Skeletal muscle satellite cell (primary cell): ENCODE results near the gene AFAP1.

ENCODE experiments used
- H3K27me3 ChIP-seq: 2 replicates; pipeline ENCODE4 v1.7.0; 2013; ENCODE audit warnings: low read length; ENCODE audit not compliant: control insufficient read depth, insufficient read depth
- H3K36me3 ChIP-seq: 2 replicates; pipeline ENCODE4 v1.7.0; 2013; ENCODE audit warnings: mild to moderate bottlenecking, control low read depth, low read length; ENCODE audit not compliant: insufficient read depth
- H3K4me1 ChIP-seq: 2 replicates; pipeline ENCODE4 v1.7.0; 2013; ENCODE audit warnings: low read length; ENCODE audit not compliant: control insufficient read depth, insufficient read depth
- H3K4me2 ChIP-seq: 2 replicates; pipeline ENCODE4 v1.7.0; 2013; ENCODE audit warnings: mild to moderate bottlenecking, low read length
- H3K4me3 ChIP-seq: 2 replicates; pipeline ENCODE4 v1.7.0; 2013; ENCODE audit warnings: low read length
- H3K9ac ChIP-seq: 2 replicates; pipeline ENCODE4 v1.7.0; 2013; ENCODE audit warnings: mild to moderate bottlenecking, low read depth, low read length, moderate library complexity
- H3K9me3 ChIP-seq: replicated peaks from 2 replicates; pipeline ENCODE4 v1.7.0; 2013; ENCODE audit warnings: mild to moderate bottlenecking, control low read depth, low read length

The AFAP1 gene

GRCh38 chr4:7879127-7879526 lies 60.5 kb downstream of the AFAP1 start:
- H3K9ac ChIP-seq: no peak overlapping the region
- H3K4me3 ChIP-seq: no peak overlapping the region
- no peaks in the 10 kb centered on the region for H3K27me3 ChIP-seq
- peaks cover 44% of the 10 kb centered on the region for H3K4me1 ChIP-seq
- no peaks in the 10 kb centered on the region for H3K9me3 ChIP-seq
- no peak overlapping the region for H3K4me2 ChIP-seq
- H3K36me3 ChIP-seq: no peaks in the 10 kb centered on the region

- Histone ChIP-seq H3K9ac (no peak overlapping the region), H3K9me3 (no peaks in the 10 kb centered on the region), H3K4me1 (peaks cover 48% of the 10 kb centered on the region), H3K27me3 (no peaks in the 10 kb centered on the region), H3K4me2 (no peak overlapping the region), H3K4me3 (no peak overlapping the region), H3K36me3 (no peaks in the 10 kb centered on the region)
These were observed 61.3 kb downstream of the AFAP1 start for GRCh38 chr4:7878323-7878722.

- no peak overlapping the region for H3K4me2 ChIP-seq
- peaks cover 53% of the 10 kb centered on the region for H3K4me1 ChIP-seq
- H3K36me3 ChIP-seq: no peaks in the 10 kb centered on the region
- H3K27me3 ChIP-seq: no peaks in the 10 kb centered on the region
- no peak overlapping the region for H3K4me3 ChIP-seq
- no peaks in the 10 kb centered on the region for H3K9me3 ChIP-seq
- H3K9ac ChIP-seq: no peak overlapping the region
These were observed 62.5 kb downstream of the AFAP1 start for GRCh38 chr4:7877176-7877575.

GRCh38 chr4:7876201-7876875 lies 63.3 kb downstream of the AFAP1 start:
- Histone ChIP-seq H3K36me3 (peaks cover 2% of the 10 kb centered on the region), H3K4me2 (peak overlapping the region; percentile 66), H3K4me1 (peaks cover 61% of the 10 kb centered on the region), H3K9ac (peak overlapping the region; percentile 4), H3K9me3 (no peaks in the 10 kb centered on the region), H3K27me3 (no peaks in the 10 kb centered on the region), H3K4me3 (peak overlapping the region; percentile 4)

- Histone ChIP-seq H3K4me3 (no peak overlapping the region), H3K27me3 (no peaks in the 10 kb centered on the region), H3K36me3 (peaks cover 13% of the 10 kb centered on the region), H3K9me3 (no peaks in the 10 kb centered on the region), H3K4me1 (peaks cover 65% of the 10 kb centered on the region), H3K9ac (no peak overlapping the region), H3K4me2 (no peak overlapping the region)
These were observed 64.8 kb downstream of the AFAP1 start for GRCh38 chr4:7874838-7875237.

- H3K4me2 ChIP-seq: no peak overlapping the region
- H3K9ac ChIP-seq: no peak overlapping the region
- peaks cover 55% of the 10 kb centered on the region for H3K4me1 ChIP-seq
- H3K27me3 ChIP-seq: no peaks in the 10 kb centered on the region
- H3K4me3 ChIP-seq: no peak overlapping the region
- peaks cover 19% of the 10 kb centered on the region for H3K36me3 ChIP-seq
- no peaks in the 10 kb centered on the region for H3K9me3 ChIP-seq
These were observed 65.8 kb downstream of the AFAP1 start for GRCh38 chr4:7873881-7874280.

- H3K9me3 ChIP-seq: no peaks in the 10 kb centered on the region
- peak overlapping the region; percentile 64 for H3K4me3 ChIP-seq
- H3K9ac ChIP-seq: peak overlapping the region; percentile 66
These were observed 67.3 kb downstream of the AFAP1 start for GRCh38 chr4:7872264-7872771.

GRCh38 chr4:7871356-7871755 lies 68.3 kb downstream of the AFAP1 start:
- Histone ChIP-seq H3K9ac (peak overlapping the region; percentile 66), H3K4me2 (peak overlapping the region; percentile 77), H3K27me3 (no peaks in the 10 kb centered on the region), H3K4me1 (peaks cover 51% of the 10 kb centered on the region), H3K9me3 (no peaks in the 10 kb centered on the region), H3K36me3 (peaks cover 35% of the 10 kb centered on the region), H3K4me3 (peak overlapping the region; percentile 64)

More at GRCh38 chr4:7872264-7872771, 67.3 kb downstream of the AFAP1 start:
- Histone ChIP-seq H3K4me1 (peaks cover 57% of the 10 kb centered on the region), H3K4me2 (peak overlapping the region; percentile 77), H3K27me3 (no peaks in the 10 kb centered on the region), H3K36me3 (peaks cover 32% of the 10 kb centered on the region)

- Histone ChIP-seq H3K4me3 (no peak overlapping the region), H3K36me3 (peaks cover 44% of the 10 kb centered on the region), H3K9ac (no peak overlapping the region), H3K4me2 (peak overlapping the region; percentile 77), H3K9me3 (no peaks in the 10 kb centered on the region), H3K4me1 (peaks cover 49% of the 10 kb centered on the region), H3K27me3 (no peaks in the 10 kb centered on the region)
These were observed 70.7 kb downstream of the AFAP1 start for GRCh38 chr4:7868892-7869471.

GRCh38 chr4:7868436-7868775 lies 71.3 kb downstream of the AFAP1 start:
- H3K4me1 ChIP-seq: peaks cover 46% of the 10 kb centered on the region
- no peak overlapping the region for H3K9ac ChIP-seq
- H3K36me3 ChIP-seq: peaks cover 44% of the 10 kb centered on the region
- no peaks in the 10 kb centered on the region for H3K27me3 ChIP-seq
- no peaks in the 10 kb centered on the region for H3K9me3 ChIP-seq
- no peak overlapping the region for H3K4me2 ChIP-seq
- no peak overlapping the region for H3K4me3 ChIP-seq

GRCh38 chr4:7867701-7868435 lies 71.8 kb downstream of the AFAP1 start:
- Histone ChIP-seq H3K36me3 (peaks cover 45% of the 10 kb centered on the region), H3K9ac (no peak overlapping the region), H3K4me1 (peaks cover 47% of the 10 kb centered on the region), H3K4me3 (no peak overlapping the region), H3K4me2 (peak overlapping the region; percentile 39), H3K27me3 (no peaks in the 10 kb centered on the region), H3K9me3 (no peaks in the 10 kb centered on the region)
